HG03442 (cell line): ENCODE results near the gene CDH23.

Experiments used
- ATAC-seq: cut with Tn5 transposase; IDR thresholded peaks from one replicate; pipeline ENCODE4 v1.9.1; 2021; ENCODE audit warnings: mild to moderate bottlenecking, moderate library complexity; ENCODE audit not compliant: unreplicated experiment

CDH23 gene

DNA sequence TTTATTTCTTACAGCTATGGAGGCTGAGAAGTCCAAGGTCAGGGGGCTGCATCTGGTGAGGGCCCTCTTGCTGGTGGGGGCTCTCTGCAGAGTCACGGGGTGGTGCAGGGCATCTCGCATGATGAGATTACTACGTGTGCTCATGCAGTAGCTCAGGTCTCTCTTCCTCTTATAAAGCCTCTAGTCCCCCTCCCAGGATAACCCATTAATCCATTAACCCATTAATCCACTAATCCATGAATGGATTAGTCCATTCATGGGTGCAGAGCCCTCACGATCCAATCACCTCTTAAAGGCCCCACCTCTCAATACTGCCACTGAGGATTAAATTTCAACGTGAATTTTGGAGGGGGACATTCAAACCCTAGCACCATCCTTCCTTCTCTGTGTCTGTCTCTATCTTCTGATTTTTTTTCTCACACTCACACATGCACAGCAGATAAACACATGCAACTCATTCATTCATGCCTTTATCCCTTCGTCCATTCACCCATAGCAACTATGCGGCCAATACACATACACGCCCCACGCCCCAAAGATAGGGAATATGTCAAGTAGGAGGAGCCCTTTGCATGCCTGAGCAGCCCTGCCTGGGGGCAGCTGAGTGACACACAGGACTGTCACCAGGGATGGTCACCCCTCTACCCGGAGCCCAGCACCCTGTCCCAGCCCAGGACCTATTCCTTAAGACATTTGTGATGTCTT is 236.3 kb downstream of the CDH23 start:
- no peak for ATAC-seq

DNA sequence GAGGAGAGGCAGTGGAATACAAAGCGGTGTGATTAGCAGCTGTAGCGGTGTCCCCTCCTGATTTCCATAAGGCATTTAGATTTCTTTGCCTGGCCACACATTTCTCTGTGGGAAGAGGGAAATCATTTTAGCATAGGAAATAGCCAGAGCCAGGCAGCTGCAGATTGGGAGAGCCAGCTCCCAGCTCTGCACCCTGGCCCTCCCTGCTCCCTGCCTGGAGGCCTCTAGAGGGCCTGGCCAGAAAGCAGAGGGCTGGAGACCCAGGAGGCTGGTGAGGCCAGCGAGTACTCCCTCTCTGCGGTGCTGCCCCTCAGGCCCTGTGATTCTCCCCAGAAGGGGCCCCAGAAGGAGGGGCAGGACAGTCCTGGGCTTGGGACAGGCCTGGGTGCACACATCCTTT is 237.2 kb downstream of the CDH23 start:
- no peak for ATAC-seq

DNA sequence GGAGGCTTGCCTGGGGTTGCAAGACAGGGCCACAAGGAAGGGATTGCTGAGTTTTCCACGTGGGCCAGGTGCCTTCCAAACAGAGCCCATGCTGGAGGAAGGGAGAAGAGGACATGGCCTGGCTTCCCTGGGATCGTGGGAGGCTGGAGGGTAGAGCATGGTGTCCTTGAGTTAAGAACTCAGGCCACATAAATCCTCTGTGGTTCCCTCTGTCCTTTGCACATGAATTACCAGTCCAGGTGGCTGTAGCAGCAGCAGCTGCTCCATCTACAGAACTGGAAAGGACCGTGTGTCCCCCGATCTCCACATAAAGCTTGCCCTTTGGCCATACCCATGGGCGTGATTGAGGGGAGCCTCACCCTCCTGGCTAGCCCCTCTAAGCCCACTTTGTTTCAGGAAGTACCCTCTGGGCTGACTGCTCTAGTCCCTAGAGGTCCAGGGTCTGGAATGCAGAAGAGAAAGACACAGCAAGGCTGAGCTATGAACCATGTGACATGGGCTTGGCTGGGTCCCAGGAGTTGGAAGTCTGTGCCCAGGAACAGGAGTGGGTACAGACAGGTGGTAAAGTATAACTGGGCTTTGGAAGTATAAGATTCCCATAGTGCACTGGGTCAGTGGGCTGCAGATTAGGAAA is 237.9 kb downstream of the CDH23 start:
- no peak for ATAC-seq

DNA sequence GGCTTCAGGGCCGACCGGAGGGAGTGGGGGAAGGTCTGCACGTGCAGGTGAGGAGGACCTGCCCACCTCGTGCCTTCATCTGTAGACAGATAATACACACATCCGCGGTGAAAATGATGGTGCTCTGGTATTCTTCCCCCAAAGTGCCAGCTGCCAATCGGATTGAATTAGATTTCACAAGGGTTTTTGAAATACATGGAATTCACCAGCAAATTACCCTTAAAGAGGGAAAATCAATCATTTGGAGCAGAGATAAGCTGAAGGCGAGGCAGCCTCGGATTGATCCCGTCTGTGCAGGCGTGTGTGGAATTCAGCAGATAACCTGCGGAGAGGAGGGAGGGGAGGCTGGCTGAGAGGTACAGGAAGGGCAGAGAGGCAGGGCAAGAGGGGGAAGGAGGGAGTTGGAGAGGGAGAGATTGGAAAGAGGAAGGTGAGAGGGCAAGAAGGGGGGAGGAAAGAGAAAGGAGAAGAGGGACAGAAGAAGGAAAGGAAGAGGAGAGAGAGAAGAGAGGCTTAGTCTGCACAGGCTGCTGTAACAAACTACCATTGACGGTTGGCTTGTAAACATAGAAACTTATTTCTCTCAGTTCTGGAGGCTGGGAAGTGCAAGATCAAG is 238.6 kb downstream of the CDH23 start:
- no peak for ATAC-seq

GRCh38 chr10:71635867-71636266 is 239.1 kb downstream of the CDH23 start:
- ATAC-seq, result no peak

GRCh38 chr10:71636588-71636987 is 239.9 kb downstream of the CDH23 start:
- no peak for ATAC-seq

DNA sequence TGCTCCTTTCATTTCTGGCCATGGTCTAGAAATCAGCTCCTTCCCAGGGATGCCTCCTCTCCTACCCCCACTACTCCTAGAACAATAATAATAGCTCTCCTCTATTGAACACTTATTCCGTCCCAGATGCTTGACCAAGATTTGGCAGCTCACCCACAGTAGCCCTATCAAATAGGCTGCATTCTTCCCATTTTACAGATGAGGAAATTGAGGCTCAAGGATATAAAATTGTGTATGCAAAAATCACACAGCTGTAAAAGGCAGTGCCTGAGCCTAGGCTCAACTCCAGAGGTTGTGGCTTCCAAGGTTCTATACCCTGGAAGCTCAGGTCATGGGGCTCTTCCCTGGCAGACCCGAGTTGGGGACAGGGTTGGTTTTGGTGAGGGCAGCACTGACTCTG is 240.6 kb downstream of the CDH23 start:
- no peak for ATAC-seq

DNA sequence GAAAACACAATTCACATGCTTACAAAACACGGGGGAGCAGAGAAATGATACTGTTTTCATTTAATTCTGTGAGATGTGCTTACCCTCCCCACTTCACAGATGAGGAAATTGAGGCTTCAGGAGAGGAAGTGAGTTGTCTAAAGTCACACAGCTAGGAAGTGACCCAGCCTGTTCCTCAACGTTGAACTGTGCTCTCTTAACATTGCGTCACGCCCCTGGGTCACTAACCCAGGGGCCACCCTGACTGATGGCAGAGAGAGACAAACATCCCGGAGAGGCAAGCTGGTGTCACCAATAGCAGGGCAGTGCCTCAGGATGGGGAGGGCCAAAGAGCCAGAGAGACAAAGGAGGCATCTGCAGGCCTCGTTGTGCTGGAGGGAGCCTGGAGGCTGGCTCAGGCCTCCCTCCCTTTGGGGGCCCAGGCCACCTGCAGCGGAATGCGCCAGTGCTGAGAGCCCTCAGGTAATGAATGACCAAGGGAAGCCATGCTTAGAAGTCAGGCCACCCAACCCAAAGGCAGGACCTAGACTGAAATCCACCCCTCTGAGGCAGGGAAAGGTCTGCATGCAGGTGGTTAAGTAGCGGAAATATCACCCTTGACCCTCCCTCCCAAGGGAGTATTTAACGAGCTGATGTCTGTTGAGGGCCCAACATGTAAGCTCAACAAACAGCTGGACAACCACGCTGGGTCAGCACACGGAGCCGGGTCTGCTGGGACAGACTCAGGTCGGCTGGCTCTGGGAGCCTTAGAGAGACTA is 241.5 kb downstream of the CDH23 start:
- ATAC-seq, result no peak

DNA sequence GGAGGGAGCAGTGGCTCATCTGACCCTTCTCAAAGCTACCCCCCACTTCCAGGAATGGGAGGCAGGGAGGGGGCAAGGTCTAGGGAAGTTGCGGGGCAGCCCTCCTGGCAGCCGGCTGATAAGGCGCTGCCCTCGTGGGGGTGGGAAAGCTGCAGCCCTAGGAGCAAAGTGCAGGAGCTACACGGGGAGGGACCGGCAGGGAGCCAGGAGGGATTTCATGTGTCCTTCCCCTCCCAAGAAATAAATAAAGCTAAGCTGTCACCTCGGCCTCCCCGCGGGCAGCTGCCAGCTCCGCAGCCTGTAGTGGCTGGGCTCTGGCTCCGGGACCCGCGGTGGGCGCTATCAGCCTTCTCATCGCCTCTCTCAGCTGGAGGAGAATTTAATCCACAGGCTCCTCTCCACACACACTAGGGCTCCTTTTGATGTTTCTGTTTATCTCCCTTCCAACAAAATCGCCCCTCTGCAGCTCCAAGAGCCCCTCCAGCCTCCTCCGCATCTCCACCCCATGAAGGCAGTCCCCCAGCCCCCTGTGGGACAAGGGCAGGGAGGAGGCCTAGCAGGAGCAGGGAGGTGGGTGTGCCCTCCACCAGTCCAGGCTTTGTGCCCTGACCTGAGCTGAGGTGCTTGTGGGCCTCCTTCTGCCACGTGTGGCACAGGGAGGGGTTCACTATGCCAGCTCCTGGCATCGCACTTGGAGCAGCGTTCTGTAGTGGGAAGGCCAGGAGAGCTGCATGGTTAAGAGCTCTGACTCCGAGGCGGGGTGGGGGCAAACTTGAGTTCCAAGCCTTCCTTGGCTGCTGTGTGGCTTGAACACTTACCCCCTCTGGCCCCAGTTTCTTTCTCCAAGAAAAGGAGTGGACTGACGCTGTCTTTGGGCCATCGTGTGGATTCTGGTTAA is 242.4 kb downstream of the CDH23 start:
- ATAC-seq, result no peak

DNA sequence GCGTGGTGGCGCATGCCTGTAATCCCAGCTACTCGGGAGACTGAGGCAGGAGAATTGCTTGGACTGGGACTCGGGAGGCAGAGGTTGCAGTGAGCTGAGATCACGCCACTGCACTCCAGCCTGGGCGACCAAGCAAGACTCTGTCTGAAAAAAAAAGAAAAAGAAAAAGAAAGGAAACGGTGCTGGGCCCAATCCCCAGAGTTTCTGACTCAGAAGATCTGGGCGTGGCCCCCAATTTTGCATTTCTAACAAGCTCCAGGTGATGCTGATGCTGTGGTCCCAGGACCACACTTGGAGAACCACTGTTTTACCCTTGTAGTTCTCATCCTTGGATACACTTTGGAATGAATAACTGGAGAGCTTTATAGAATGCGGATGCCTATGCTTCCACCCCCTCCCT is 243.9 kb downstream of the CDH23 start:
- ATAC-seq, result no peak

- no peak for ATAC-seq
These were observed 244.7 kb downstream of the CDH23 start for GRCh38 chr10:71641449-71641848.

GRCh38 chr10:71641986-71642385 is 245.3 kb downstream of the CDH23 start:
- no peak for ATAC-seq

DNA sequence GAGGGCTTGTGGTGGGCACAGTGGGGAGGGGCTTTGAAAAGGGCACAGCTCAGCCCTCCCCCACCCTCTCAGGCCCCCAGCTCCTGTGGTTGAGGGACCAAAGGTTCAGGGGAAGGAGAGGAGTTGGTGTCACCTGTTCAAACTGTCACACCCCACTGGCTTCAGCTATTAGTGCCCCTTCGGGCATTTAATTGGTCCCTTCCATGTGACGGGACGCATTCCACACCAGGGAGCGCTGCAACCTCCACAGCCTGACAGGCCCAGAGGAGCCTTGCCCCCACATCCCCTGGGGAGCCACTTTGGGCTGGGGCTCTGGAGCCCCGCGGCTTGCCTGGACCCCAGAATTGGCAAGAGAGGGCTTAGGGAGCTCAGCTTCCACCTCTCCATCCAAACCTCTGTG is 247.2 kb downstream of the CDH23 start:
- no peak for ATAC-seq

DNA sequence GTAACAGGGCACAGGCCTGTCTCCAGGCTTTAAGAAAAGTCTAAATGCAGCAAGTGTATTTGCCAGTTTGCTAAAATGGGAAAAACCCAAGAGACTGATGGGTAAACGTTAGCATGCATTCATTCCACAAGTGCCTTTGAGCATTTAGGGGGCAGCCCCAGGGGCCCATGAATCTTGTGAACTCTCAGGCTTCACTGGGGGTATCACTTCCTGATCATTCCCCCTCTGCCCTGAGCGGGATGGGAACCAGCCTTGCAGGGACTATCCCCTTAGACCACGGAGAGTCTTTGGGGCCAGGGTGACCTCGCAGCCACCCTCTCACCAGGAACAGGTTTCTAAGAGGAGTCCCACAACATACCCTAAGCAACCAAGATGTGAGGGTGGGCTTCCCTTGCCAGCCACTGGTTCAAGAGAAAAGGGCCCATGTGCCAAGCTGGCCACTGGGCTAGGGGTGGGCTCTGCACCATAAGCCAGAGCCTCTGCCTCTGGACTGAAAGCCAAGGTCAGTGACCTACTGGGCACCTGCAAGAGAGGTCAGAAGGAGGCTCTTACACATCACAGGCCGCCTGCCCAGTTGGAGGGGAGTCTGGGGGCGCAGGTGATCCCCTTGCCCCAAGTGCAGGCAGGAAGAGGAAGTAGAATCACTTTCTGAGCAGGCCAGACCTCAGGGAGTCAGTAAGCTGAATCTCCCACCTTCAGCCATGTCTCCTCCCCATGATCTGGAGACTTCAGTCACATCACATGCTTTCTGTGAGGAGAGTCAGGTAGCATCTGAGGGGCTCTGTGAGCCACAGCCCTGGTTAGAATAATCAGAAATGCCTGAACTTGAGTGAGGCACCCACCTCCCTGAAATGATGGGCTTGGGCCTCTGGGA is 247.8 kb downstream of the CDH23 start:
- ATAC-seq, result peak; percentile 47

DNA sequence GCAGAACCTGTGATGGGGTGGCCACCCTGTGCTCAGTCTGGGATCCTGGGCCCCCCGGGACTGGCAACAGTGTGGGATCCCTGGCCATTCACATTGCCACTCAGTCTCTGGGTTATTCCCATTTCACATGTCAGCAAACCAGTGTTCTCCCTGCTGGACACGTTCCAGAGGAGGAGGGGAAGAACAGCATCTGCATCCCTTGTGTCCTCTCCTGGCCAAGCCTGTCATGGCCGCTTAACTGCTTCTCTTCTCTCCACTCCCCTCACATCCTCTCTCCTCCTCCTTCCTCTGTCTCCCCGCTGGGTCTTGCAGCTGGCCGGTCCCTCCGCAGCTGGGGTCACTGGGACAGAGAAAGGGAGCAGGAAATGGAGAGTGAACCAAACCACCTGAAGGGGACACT is 248.5 kb downstream of the CDH23 start:
- ATAC-seq, result no peak

GRCh38 chr10:71646037-71646436 is 249.3 kb downstream of the CDH23 start:
- no peak for ATAC-seq

GRCh38 chr10:71646592-71647292 is 250.0 kb downstream of the CDH23 start:
- ATAC-seq, result no peak

GRCh38 chr10:71647526-71648253 is 251.0 kb downstream of the CDH23 start:
- no peak for ATAC-seq
